ENCODE results near the gene ADCY9.

DNA sequence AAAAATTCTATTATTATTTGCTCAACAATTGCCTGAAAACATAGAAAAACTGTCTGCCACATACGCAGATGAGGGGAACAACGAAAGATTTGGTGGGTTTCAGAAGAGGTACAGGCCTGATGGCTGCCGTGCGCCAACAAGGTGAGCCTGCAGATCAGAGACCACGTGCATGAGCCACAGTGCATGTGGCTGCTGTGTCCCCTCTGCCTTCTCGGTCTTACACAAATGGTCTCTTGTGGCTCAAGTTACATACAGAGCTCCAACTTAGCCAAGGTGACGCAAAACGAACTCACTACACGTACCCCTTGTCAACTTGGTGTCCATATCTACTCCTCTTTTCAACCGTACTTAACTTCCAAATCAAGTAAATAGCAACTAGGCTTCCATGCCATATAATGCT lies 82.3 kb downstream of the ADCY9 start:
- no peak for TF ChIP-seq POLR2AphosphoS5 (IDR thresholded peaks at IDR 0.05; ENCODE audit: low read depth, low read length)
- TF ChIP-seq TAF1 (IDR thresholded peaks at IDR 0.05; ENCODE audit: borderline replicate concordance, insufficient read depth, low read length), result no peak
- no peak for TF ChIP-seq SIN3A (IDR thresholded peaks at IDR 0.05; ENCODE audit: borderline replicate concordance, insufficient read depth, low read length)
- no peak for TF ChIP-seq REST (IDR thresholded peaks at IDR 0.05; ENCODE audit: insufficient read depth in 1 of 2, low read depth in 2 of 2, low read length in 2 of 2)
- TF ChIP-seq FOXP2 (optimal IDR thresholded peaks at IDR 0.05; ENCODE audit: borderline replicate concordance, extremely low read depth, extremely low read length, insufficient read depth), result no peak
